NB4 (cell line): ENCODE results near the gene OSBPL2.

ENCODE experiments used
- DNase-seq: peaks from one replicate; pipeline ENCODE4 v3.0.0; 2010; ENCODE audit warnings: low read depth
- H3K4me3 ChIP-seq: one replicate; pipeline ENCODE4 v1.5.1; 2011; ENCODE audit warnings: mild to moderate bottlenecking, low read depth, low read length, moderate library complexity
- CTCF ChIP-seq: IDR thresholded peaks from one replicate; pipeline ENCODE4 v1.5.1; 2012; ENCODE audit warnings: low read depth, low read length
- MAX ChIP-seq: IDR thresholded peaks from 2 replicates; pipeline ENCODE4 v1.6.1; 2011; ENCODE audit warnings: low read depth, low read length
- MYC ChIP-seq: IDR thresholded peaks from 2 replicates; pipeline ENCODE4 v1.6.1; 2011; ENCODE audit warnings: low read depth, low read length
- POLR2A ChIP-seq: IDR thresholded peaks from 2 replicates; pipeline ENCODE4 v1.6.1; 2011; ENCODE audit warnings: mild to moderate bottlenecking; ENCODE audit not compliant: insufficient read length; ENCODE audit errors: extremely low read depth

Gene OSBPL2

GRCh38 chr20:62311150-62311549, 72.8 kb downstream of the OSBPL2 start:
- no peak for DNase-seq
- no peak overlapping the region for H3K4me3 ChIP-seq
- TF ChIP-seq MAX, result no peak
- TF ChIP-seq POLR2A, result no peak
- no peak for TF ChIP-seq MYC
- no peak for TF ChIP-seq CTCF

DNA sequence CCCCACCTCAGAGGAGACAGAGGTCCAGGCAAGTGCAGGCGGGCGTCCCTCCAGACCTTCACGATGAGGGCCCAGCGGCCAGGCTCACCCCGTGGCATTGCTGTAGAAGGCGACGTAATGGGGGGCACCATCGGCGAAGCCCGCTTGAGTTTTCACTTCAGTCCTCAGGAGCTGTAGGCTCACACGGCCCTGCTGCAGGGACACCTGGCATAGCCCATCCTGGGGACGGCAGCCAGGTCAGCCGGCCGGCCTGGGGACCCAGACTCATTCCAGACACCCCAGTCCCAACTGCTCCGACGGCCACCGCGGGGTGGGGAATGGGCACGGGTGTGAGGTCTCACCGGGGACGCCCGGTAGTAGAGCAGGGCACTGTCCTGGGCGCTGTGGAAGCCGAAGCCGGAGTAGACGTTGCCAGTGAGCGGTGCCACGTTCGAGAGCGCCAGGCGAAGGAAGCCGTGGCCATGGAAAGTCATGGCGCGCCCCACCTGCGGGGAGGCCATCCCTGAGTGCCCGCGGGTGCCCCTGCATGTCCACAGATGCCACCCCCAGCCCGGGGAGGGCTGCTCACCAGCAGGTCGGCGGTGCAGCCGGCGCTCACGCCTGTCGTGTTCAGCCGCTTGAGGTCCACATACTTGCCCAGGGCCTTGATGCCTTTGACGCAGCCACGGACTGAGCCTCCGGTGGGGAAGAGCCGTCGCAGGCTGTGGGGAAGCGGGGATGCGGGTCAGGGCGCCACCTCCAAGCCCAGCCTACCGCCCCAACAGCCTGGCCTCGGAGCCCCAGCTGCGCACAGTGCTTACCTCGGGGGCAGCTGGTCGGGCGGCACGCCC, 73.7 kb downstream of the OSBPL2 start:
- no peak overlapping the region for H3K4me3 ChIP-seq
- TF ChIP-seq POLR2A (no peak), MAX (no peak), CTCF (no peak), MYC (no peak)
- no peak for DNase-seq

DNA sequence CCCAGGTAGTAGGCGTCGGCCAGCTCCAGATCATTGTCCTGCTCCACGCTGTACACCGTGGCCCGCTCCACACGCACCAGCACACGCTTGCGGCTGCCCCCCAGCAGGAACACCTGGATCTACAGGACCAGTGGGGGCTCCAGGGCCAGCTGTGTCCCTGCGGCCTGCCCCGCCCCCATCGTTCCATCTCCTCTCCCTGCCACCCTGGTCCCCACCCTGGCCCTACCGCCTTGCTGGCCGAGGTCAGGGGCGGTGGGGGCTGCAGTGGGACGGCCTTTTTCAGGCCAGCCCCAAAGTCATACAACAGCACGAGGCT, 74.3 kb downstream of the OSBPL2 start:
- no peak overlapping the region for H3K4me3 ChIP-seq
- DNase-seq, result no peak
- no peak for TF ChIP-seq MAX
- no peak for TF ChIP-seq CTCF
- TF ChIP-seq POLR2A, result no peak
- no peak for TF ChIP-seq MYC

- no peak for DNase-seq
- no peak overlapping the region for H3K4me3 ChIP-seq
- no peak for TF ChIP-seq CTCF
- TF ChIP-seq MAX, result no peak
- no peak for TF ChIP-seq MYC
- no peak for TF ChIP-seq POLR2A
Measured at GRCh38 chr20:62313021-62313420, 74.7 kb downstream of the OSBPL2 start.

DNA sequence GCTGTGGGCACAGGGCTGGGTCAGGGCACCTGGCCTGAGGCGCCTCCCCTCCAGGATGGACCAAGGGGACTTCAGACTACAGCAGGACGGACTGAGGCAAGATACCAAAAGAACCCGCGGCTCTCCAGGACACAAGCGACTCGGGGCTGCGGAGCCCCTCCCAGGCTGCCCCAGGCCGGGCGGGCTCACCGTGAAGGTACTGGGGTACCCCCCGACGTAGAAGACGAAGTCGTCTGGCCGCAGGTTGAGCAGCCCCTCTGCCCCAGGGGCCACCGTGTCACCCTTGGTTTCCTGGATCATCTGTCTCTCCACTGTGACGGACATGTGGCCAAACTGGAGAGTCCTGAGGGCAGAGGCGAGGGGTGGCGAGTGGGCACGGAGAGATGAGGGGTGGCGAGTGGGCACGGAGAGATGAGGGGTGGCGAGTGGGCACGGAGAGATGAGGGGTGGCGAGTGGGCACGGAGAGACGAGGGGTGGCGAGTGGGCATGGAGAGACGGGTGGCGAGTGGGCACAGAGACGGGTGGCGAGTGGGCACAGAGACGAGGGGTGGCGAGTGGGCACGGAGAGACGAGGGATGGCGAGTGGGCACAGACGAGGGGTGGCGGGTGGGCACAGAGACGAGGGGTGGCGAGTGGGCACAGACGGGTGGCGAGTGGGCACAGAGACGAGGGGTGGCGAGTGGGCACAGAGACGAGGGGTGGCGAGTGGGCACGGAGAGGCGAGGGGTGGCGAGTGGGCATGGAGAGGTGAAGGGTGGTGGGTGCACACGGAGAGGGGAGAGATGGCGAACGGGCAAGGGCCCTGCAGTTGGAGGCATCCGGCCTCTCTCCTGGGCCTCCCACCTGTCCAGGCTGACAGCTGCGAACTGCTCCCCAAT, 75.4 kb downstream of the OSBPL2 start:
- TF ChIP-seq MYC (no peak), CTCF (no peak), MAX (no peak), POLR2A (no peak)
- H3K4me3 ChIP-seq, result no peak overlapping the region
- DNase-seq, result no peak
